Esophagus muscularis mucosa (tissue), 4 donors: Measurements from ENCODE around the gene OR2T27.

Experiments
- EP300 ChIP-seq: sonication (generic); formaldehyde crosslinking; IDR thresholded peaks from one replicate; pipeline ENCODE4 v1.6.1; 2017; ENCODE audit warnings: antibody characterized with exemption
- POLR2A ChIP-seq: fragments of 450-650 bp; IDR thresholded peaks from one replicate; pipeline ENCODE4 v1.6.1; 2017; ENCODE audit warnings: antibody characterized with exemption, moderate library complexity, mild to moderate bottlenecking, low read depth
- POLR2AphosphoS5 ChIP-seq, 2 donors: sonication (generic); formaldehyde crosslinking; IDR thresholded peaks; one replicate each; pipeline ENCODE4 v1.6.1; 2017; ENCODE audit warnings: antibody characterized with exemption in 2 of 2
- TF ChIP-seq, protein P1 (sequence below), 3 experiments: fragments of 200-600 bp in 2 of 3; fragments of 450-650 bp in 1 of 3; sonication (generic) in 2 of 3; IDR thresholded peaks; one replicate each; pipeline ENCODE4 v1.5.1; 2017 to 2019; ENCODE audit warnings: antibody characterized with exemption in 3 of 3, mild to moderate bottlenecking in 2 of 3, moderate library complexity in 1 of 3

DNA sequence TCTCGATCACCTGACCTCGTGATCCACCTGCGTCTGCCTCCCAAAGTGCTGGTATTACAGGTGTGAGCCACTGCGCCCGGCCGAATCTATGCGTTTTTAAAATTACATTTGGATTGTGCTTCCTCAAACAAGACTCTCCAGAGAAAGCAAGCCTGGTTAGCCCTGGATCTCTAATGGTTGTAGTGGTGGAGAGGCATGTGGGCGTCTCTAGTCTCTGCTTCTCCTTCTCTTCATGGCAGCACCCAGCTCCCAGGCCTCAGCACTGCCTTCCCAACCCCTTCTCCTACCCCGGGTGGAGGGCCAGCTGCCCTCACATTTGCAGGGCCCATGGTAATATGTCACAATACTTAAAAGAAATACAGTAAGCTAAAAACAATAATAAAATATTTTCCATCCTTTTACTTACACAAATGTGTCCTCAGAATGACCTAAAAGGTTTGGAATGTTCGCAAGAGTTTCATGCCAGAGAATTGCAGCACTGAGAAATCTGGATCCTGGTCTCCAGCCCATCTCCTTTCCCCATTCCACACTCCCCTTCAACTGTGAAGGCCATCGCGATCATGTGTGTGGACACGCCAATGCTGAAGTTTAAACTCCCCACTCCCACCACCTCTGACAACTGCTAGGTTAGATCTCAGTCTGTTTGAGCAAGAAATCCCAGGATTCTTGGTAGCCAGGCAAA lies 40.3 kb upstream of the OR2T27 start:
- TF ChIP-seq POLR2AphosphoS5 (IDR thresholded peaks at IDR 0.05) = no peak
- TF ChIP-seq, protein P1, sequence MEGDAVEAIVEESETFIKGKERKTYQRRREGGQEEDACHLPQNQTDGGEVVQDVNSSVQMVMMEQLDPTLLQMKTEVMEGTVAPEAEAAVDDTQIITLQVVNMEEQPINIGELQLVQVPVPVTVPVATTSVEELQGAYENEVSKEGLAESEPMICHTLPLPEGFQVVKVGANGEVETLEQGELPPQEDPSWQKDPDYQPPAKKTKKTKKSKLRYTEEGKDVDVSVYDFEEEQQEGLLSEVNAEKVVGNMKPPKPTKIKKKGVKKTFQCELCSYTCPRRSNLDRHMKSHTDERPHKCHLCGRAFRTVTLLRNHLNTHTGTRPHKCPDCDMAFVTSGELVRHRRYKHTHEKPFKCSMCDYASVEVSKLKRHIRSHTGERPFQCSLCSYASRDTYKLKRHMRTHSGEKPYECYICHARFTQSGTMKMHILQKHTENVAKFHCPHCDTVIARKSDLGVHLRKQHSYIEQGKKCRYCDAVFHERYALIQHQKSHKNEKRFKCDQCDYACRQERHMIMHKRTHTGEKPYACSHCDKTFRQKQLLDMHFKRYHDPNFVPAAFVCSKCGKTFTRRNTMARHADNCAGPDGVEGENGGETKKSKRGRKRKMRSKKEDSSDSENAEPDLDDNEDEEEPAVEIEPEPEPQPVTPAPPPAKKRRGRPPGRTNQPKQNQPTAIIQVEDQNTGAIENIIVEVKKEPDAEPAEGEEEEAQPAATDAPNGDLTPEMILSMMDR (IDR thresholded peaks at IDR 0.05) = no peak
- TF ChIP-seq EP300 = no peak
- no peak for TF ChIP-seq POLR2A
